ENCODE data around the gene GALE. TPM values are rescaled to one million over a fixed set of nuclear protein-coding genes. Genes with fewer than 3 reads are reported as not detected.

GALE gene
- total and polyA plus RNA-seq, 2 of the 13 experiments (the other 11 are each of a cell fraction or from before 2014, with no cell fraction given): 85.2 to 88.4 TPM

DNA sequence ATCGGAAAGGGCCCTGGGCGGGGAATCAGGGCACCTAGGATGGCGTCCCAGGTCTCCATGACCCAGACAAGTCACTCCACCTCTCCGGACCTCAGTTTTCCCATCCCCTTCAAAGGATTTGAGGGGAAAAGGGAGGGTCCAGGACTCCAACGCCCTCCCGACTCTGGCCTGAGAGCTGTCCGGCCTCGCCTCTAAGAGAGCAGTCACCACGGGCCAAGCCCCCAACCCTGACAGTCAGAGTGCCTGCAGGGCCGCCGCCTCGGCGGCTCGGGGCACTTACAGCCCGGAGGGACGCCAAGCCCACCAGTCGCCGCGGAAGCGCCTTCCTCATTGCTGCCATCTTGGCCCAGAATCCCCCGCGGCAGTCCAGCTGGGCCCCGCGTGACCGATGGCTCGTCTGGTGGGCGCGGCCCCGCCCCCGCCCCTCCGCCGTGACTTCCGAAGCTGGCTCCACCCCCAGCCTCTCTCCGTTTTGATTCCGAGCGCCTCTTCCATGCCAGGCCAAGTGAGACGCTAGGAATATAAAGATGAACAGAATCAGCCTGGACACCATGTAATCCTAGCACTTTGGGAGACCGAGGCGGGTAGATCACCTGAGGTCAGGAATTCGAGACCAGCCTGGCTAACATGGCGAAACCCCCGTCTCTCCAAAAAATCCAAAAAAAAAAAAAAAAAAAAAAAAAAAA, 24.7 kb upstream of the GALE start, which contains the start of gene HMGCL (continued):
- TF ChIP-seq ISX (CRISPR knock-in tag; conservative IDR thresholded peaks at IDR 0.05) (peak; percentile 86; the same call in 1 of the 2 replicates), ZNF274 (CRISPR knock-in tag; IDR thresholded peaks at IDR 0.05) (peak; percentile 35; the same call in 1 of the 2 replicates), KDM4B (CRISPR knock-in tag; IDR thresholded peaks at IDR 0.05) (0 out of 2 replicates have a peak, but pooled peaks have one; percentile 39), ZNF235 (CRISPR knock-in tag; IDR thresholded peaks at IDR 0.05; ENCODE audit: borderline replicate concordance) (peak; percentile 77; the same call in 1 of the 2 replicates), ELF4 (CRISPR knock-in tag; IDR thresholded peaks at IDR 0.05; ENCODE audit: borderline replicate concordance) (peak; percentile 75; the same call in 1 of the 2 replicates), ZC3H13 (CRISPR knock-in tag; IDR thresholded peaks at IDR 0.05) (no peak), FOXP1 (IDR thresholded peaks at IDR 0.05) (no peak), FOXP1 (CRISPR knock-in tag; IDR thresholded peaks at IDR 0.05) (no peak), CBX1 (IDR thresholded peaks at IDR 0.05; ENCODE audit: low read depth) (peak; percentile 76), GATAD2A (CRISPR knock-in tag; IDR thresholded peaks at IDR 0.05) (peak; percentile 28; the same call in 1 of the 2 replicates), KDM2A (CRISPR knock-in tag; IDR thresholded peaks at IDR 0.05; ENCODE audit: borderline replicate concordance, low read depth) (peak; percentile 88; the same call in 1 of the 2 replicates), PHF8 (CRISPR knock-in tag; IDR thresholded peaks at IDR 0.05) (peak; percentile 91), ZNF670 (CRISPR knock-in tag; IDR thresholded peaks at IDR 0.05; ENCODE audit: borderline replicate concordance) (no peak)
- TF ChIP-seq, protein P1, sequence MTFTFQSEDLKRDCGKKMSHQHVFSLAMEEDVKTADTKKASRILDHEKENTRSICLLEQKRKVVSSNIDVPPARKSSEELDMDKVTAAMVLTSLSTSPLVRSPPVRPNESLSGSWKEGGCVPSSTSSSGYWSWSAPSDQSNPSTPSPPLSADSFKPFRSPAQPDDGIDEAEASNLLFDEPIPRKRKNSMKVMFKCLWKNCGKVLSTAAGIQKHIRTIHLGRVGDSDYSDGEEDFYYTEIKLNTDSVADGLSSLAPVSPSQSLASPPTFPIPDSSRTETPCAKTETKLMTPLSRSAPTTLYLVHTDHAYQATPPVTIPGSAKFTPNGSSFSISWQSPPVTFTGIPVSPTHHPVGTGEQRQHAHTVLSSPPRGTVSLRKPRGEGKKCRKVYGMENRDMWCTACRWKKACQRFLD (CRISPR knock-in tag; IDR thresholded peaks at IDR 0.05; ENCODE audit: borderline replicate concordance): no peak
- TF ChIP-seq, protein P2, sequence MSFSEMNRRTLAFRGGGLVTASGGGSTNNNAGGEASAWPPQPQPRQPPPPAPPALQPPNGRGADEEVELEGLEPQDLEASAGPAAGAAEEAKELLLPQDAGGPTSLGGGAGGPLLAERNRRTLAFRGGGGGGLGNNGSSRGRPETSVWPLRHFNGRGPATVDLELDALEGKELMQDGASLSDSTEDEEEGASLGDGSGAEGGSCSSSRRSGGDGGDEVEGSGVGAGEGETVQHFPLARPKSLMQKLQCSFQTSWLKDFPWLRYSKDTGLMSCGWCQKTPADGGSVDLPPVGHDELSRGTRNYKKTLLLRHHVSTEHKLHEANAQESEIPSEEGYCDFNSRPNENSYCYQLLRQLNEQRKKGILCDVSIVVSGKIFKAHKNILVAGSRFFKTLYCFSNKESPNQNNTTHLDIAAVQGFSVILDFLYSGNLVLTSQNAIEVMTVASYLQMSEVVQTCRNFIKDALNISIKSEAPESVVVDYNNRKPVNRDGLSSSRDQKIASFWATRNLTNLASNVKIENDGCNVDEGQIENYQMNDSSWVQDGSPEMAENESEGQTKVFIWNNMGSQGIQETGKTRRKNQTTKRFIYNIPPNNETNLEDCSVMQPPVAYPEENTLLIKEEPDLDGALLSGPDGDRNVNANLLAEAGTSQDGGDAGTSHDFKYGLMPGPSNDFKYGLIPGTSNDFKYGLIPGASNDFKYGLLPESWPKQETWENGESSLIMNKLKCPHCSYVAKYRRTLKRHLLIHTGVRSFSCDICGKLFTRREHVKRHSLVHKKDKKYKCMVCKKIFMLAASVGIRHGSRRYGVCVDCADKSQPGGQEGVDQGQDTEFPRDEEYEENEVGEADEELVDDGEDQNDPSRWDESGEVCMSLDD (CRISPR knock-in tag; IDR thresholded peaks at IDR 0.05; ENCODE audit: borderline replicate concordance): 0 out of 2 replicates have a peak, but pooled peaks have one; percentile 38
- TF ChIP-seq, protein P3, sequence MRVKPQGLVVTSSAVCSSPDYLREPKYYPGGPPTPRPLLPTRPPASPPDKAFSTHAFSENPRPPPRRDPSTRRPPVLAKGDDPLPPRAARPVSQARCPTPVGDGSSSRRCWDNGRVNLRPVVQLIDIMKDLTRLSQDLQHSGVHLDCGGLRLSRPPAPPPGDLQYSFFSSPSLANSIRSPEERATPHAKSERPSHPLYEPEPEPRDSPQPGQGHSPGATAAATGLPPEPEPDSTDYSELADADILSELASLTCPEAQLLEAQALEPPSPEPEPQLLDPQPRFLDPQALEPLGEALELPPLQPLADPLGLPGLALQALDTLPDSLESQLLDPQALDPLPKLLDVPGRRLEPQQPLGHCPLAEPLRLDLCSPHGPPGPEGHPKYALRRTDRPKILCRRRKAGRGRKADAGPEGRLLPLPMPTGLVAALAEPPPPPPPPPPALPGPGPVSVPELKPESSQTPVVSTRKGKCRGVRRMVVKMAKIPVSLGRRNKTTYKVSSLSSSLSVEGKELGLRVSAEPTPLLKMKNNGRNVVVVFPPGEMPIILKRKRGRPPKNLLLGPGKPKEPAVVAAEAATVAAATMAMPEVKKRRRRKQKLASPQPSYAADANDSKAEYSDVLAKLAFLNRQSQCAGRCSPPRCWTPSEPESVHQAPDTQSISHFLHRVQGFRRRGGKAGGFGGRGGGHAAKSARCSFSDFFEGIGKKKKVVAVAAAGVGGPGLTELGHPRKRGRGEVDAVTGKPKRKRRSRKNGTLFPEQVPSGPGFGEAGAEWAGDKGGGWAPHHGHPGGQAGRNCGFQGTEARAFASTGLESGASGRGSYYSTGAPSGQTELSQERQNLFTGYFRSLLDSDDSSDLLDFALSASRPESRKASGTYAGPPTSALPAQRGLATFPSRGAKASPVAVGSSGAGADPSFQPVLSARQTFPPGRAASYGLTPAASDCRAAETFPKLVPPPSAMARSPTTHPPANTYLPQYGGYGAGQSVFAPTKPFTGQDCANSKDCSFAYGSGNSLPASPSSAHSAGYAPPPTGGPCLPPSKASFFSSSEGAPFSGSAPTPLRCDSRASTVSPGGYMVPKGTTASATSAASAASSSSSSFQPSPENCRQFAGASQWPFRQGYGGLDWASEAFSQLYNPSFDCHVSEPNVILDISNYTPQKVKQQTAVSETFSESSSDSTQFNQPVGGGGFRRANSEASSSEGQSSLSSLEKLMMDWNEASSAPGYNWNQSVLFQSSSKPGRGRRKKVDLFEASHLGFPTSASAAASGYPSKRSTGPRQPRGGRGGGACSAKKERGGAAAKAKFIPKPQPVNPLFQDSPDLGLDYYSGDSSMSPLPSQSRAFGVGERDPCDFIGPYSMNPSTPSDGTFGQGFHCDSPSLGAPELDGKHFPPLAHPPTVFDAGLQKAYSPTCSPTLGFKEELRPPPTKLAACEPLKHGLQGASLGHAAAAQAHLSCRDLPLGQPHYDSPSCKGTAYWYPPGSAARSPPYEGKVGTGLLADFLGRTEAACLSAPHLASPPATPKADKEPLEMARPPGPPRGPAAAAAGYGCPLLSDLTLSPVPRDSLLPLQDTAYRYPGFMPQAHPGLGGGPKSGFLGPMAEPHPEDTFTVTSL (CRISPR knock-in tag; IDR thresholded peaks at IDR 0.05; ENCODE audit: borderline replicate concordance): no peak
- TF ChIP-seq, protein P4, sequence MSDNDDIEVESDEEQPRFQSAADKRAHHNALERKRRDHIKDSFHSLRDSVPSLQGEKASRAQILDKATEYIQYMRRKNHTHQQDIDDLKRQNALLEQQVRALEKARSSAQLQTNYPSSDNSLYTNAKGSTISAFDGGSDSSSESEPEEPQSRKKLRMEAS (IDR thresholded peaks at IDR 0.05): peak; percentile 61
